ENCODE results near the gene RAPGEF4. TPM values are rescaled to one million over a fixed set of nuclear protein-coding genes. Genes with fewer than 3 reads are reported as not detected.
"Not testable (repeated sequence)": the region's sequence is repeated elsewhere in the genome, so short reads cannot be mapped to it uniquely, and the experiment has no call there.

Gene RAPGEF4
- total RNA-seq, 2 donors from 2014 or later, result 10.9 to 12.9 TPM

- DNase-seq, result peak; percentile 83
- peak; percentile 83 for ATAC-seq
- intact Hi-C loops (cut with DNase I), result loop anchor here (1.0 to 10.0 kb wide), 4 partner anchors 50 to 184 kb away; partner anchors contain the start of gene MAP3K20 (in 1 of the 2)
These were observed 291.8 kb downstream of the RAPGEF4 start for GRCh38 chr2:173027181-173028128.

- DNase-seq, result no peak
- intact Hi-C loops (cut with DNase I), result loop anchor here in 1 of 2 donors (5.0 to 10.0 kb wide), 2 partner anchors 49 to 53 kb away; partner anchors contain the start of gene MAP3K20
- peak; percentile 24 to 44 for ATAC-seq
These were observed 292.5 kb downstream of the RAPGEF4 start for GRCh38 chr2:173028141-173028540.

DNA sequence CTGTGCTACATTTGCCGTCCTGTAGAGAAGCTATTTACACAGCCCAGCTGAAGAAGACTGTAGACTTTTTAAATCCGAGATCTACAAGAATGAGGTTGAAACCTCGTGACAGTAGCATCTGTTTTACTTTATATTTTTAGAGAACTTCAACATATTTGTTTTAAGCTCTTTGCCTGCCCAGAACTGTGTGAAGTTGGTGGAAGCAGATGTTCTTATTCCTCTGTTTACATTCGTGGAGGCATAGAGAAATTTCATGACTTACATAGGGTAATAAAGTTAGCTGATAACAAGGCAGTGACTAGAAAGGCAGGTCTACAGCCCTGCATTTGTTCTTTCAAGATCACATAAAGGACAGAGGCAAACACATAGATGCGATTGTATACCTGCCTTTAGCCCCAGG is 293.0 kb downstream of the RAPGEF4 start:
- ATAC-seq (no peak), DNase-seq (no peak)
- intact Hi-C loops (cut with DNase I), result loop anchor here in 1 of 2 donors (5.0 to 10.0 kb wide), 2 partner anchors 49 to 54 kb away; partner anchors contain the start of gene MAP3K20

GRCh38 chr2:173030561-173031490 is 295.2 kb downstream of the RAPGEF4 start:
- intact Hi-C loops (cut with DNase I), result loop anchor here in 1 of 2 donors (5.0 kb wide), 1 partner anchor 41 kb away; no protein-coding TSS in a partner anchor
- no peak for DNase-seq
- ATAC-seq, result no peak

DNA sequence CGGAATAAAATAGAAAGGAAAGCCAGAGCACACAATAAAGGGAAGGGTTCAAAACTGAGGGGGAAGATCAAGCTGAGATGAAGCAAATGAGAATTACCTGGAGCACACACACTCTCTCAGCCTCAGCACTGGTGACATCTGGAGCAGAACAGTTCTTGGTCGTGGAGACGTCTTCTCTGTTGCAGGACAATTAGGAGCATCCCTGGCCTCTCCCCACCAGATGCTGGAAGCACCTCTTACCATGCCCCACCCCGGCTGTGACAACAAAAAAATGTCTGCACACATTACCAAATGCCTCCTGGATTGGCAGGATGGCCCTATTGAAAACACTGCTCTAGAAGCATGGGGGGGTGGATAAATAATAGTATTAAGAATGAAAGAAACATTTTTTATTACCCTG is 296.4 kb downstream of the RAPGEF4 start:
- intact Hi-C loops (cut with DNase I), result loop anchor here in 1 of 2 donors (5.0 kb wide), 1 partner anchor 40 kb away; no protein-coding TSS in a partner anchor
- ATAC-seq (no peak), DNase-seq (no peak)

- ATAC-seq, result no peak
- DNase-seq, result no peak
- intact Hi-C loops (cut with DNase I), result loop anchor here in 1 of 2 donors (5.0 kb wide), 1 partner anchor 39 kb away; no protein-coding TSS in a partner anchor
These were observed 297.4 kb downstream of the RAPGEF4 start for GRCh38 chr2:173033084-173033483.

- peak in 1 of 2 donors; percentile 42 for ATAC-seq
- intact Hi-C loops (cut with DNase I), result loop anchor here in 1 of 2 donors (5.0 kb wide), 1 partner anchor 38 kb away; no protein-coding TSS in a partner anchor
- no peak for DNase-seq
These were observed 298.5 kb downstream of the RAPGEF4 start for GRCh38 chr2:173034143-173034542.

DNA sequence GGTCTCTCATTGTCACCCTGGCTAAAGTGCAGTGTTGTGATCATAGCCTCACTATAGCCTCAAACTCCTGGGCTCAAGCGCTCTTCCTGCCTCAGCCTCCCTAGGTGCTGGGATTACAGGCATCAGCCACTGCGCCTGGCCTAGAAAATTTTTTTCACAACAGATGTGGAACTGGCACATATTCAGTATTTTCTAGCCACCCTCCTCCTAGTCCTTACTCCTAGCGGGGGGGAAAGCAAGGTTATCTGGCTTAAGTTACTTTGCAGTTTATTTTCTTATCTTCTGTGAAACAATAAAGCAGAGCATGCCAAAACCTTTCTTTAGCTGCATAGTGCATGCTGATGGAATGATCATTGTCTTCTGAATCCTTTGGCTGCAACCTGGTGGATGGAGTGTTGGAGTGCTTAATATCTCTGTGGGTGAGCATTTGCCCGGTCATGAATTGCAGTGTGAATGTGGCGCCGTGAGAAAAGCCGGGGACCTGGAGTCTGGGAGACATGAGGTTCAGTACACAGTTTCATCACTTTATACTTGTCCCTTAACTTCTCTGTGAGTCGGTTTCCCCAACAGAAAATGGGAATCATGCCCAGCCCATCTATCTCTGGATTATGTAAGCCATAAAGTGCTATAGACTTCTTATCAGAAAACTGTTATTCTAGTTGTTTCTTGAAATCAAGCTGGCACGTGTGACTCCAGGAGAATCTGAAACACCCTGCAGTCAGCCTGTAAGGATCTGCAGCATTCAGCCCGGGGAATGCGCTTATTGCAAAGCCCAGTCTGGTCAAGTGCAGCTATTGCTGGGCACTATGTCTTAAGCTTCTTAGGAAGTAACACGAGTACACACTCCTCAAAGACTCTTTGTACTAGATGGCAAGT is 301.8 kb downstream of the RAPGEF4 start:
- DNase-seq (no peak), ATAC-seq (peak; percentile 67 to 71)
- intact Hi-C loops (cut with DNase I), result no loop called here

DNA sequence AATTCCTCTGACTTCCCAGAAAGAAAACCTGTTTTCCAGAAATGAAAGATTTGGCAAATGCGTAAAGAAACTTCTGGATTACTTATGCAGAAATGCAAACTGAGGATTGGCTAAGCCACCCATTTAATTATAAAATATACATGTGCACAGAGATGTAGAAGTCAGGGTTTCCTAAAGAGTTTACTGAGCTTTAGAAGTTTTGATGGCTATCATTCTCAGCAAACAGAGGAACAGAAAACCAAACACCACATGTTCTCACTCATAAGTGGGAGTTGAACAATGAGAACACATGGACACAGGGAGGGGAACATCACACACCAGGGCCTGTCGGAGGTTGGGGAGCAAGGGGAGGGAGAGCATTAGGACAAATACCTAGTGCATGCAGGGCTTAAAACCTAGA is 302.6 kb downstream of the RAPGEF4 start:
- intact Hi-C loops (cut with DNase I); ATAC-seq; DNase-seq: not testable (repeated sequence)

- intact Hi-C loops (cut with DNase I), result no loop called here
- DNase-seq (no peak), ATAC-seq (no peak)
These were observed 305.1 kb downstream of the RAPGEF4 start for GRCh38 chr2:173040729-173041128.

DNA sequence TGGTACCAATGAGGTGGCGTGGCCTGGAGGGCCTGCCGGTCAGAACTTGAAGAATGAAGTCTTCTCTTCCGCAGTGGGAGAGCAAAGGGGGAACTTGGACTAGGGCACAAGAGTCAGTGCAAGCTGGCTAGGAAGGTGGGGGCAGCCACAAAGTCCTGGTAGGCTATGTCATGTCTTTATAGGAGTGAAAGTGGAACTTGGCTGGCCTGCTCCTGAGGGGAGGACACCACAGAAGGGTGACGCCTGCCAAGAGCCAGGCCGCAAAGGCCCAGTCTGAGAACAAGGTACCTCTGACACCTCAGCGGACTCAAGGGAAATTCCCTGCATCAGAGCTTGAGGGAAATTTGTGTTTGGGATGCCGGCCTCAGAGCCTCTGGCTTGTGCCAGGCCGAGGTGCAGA is 307.8 kb downstream of the RAPGEF4 start:
- ATAC-seq (peak; percentile 77 to 89), DNase-seq (peak; percentile 41)
- intact Hi-C loops (cut with DNase I), result no loop called here

GRCh38 chr2:173043897-173044519 is 308.4 kb downstream of the RAPGEF4 start:
- peak in 1 of 2 donors; percentile 7 for ATAC-seq

DNA sequence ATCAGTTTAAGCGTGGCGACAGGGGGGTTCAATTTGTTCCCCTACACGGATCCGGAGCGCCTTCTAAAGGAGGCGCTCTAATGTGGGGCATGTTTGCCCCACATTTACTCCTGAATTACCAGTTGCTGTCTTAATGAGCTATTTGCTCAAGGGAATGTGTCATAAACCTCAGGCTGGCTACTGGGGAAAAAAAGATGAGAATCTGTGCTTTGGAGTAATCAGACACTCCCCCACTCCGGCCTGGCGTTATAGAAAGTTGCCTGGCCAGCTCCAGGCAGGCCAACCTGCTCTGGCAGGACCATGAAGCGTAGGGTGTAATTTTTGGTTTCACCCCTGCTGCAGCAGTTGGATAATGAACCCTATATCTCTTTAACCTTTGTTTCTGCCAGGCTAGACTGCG is 309.0 kb downstream of the RAPGEF4 start:
- no peak for ATAC-seq
- intact Hi-C loops (cut with DNase I), result no loop called here

More at GRCh38 chr2:173043897-173044519, 308.4 kb downstream of the RAPGEF4 start:
- DNase-seq, result no peak
- intact Hi-C loops (cut with DNase I), result no loop called here

GRCh38 chr2:173045181-173045580 is 309.5 kb downstream of the RAPGEF4 start:
- no peak for ATAC-seq
- intact Hi-C loops (cut with DNase I), result no loop called here
- no peak for DNase-seq

More for the DNA sequence above, 309.0 kb downstream of the RAPGEF4 start:
- DNase-seq, result no peak

- no peak for DNase-seq
- ATAC-seq, result peak; percentile 23 to 43
- intact Hi-C loops (cut with DNase I), result no loop called here
These were observed 312.9 kb downstream of the RAPGEF4 start for GRCh38 chr2:173048522-173048896.

DNA sequence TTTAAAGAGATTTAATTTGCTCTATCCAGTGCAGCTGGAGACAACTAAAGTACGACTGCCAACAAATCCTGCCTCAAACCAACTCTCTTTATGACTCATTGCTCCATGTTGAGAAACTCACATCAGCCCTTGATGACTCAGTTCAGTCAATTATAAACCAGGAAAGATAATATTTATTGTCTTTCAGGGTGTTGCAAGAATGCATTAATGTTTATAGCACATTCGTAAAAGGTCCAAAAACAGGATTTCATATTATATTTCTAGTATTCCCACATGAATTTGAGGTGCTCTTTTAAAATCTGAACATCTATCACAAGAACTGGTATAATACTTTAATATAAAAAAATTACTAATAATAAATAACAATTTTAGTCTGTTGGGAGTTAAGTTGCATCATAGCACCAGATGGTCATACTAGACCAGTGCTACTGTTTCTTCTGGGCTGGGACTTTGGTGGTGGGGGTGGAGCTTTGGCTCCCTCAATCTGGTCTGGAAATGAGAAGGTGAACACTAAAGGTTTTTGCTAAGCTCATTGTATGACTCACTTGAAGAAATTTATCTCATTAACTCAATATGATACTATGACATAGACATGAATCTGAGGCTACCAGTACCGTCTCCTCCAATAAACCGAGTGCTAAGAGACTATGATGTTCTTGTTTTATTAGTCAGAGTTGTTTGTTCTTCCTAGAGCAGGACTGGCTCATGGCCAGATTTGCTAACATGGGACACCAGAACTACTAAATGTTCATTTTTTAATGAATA is 313.4 kb downstream of the RAPGEF4 start:
- ATAC-seq (peak; percentile 81 to 96), DNase-seq (peak; percentile 73)
- intact Hi-C loops (cut with DNase I), result no loop called here

- DNase-seq, result no peak
- intact Hi-C loops (cut with DNase I), result no loop called here
- ATAC-seq, result no peak
These were observed 314.2 kb downstream of the RAPGEF4 start for GRCh38 chr2:173049831-173050230.

All from left cardiac atrium (tissue), 4 donors.